Testis (tissue), 2 donors: ENCODE results near the gene MRPL48.

ENCODE experiments used
- POLR2A ChIP-seq: fragments of 450-650 bp; IDR thresholded peaks from one replicate; pipeline ENCODE4 v1.6.1; 2017; ENCODE audit warnings: antibody characterized with exemption, mild to moderate bottlenecking, moderate library complexity
- TF ChIP-seq, protein P1 (sequence below), 3 experiments: fragments of 450-650 bp in 2 of 3; fragments of 200-600 bp in 1 of 3; sonication (generic) in 1 of 3; IDR thresholded peaks; one replicate each; pipeline ENCODE4 v1.5.1; 2016 to 2019; ENCODE audit warnings: antibody characterized with exemption in 3 of 3, mild to moderate bottlenecking in 2 of 3, moderate library complexity in 1 of 3

DNA sequence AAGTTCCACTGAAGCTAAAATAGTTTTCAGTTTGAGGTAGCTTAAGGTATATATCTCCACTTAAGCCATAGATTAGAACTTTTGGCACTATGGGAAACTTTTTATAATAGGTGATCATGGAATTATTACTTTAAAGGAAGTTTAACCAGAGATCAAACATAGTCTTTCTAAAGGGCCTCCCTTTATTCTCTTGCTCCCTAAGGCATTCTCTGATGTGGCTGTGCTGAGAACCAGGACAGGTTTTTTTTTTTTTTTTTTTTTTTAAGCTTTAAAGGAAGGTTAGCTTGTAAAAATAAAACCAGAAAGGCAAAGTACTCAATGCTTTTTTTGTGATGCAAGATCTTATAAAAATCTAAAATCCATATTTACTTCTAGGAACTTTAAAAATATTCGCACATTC is 2.9 kb upstream of the MRPL48 start:
- TF ChIP-seq, protein P1, sequence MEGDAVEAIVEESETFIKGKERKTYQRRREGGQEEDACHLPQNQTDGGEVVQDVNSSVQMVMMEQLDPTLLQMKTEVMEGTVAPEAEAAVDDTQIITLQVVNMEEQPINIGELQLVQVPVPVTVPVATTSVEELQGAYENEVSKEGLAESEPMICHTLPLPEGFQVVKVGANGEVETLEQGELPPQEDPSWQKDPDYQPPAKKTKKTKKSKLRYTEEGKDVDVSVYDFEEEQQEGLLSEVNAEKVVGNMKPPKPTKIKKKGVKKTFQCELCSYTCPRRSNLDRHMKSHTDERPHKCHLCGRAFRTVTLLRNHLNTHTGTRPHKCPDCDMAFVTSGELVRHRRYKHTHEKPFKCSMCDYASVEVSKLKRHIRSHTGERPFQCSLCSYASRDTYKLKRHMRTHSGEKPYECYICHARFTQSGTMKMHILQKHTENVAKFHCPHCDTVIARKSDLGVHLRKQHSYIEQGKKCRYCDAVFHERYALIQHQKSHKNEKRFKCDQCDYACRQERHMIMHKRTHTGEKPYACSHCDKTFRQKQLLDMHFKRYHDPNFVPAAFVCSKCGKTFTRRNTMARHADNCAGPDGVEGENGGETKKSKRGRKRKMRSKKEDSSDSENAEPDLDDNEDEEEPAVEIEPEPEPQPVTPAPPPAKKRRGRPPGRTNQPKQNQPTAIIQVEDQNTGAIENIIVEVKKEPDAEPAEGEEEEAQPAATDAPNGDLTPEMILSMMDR (IDR thresholded peaks at IDR 0.05), result no peak
- TF ChIP-seq POLR2A, result no peak
